K562 (cell line): ENCODE results near the gene CRACDL.

Source experiments
- BMI1 ChIP-seq: fragments of 150-350 bp; IDR thresholded peaks from 2 replicates; pipeline ENCODE4 v1.6.1; 2014; ENCODE audit warnings: low read length
- CBX2 ChIP-seq: fragments of 200-600 bp; sonication (generic); IDR thresholded peaks from one replicate; pipeline ENCODE4 v1.6.1; 2012; ENCODE audit warnings: mild to moderate bottlenecking, low read length, inconsistent platforms; ENCODE audit not compliant: insufficient read depth, poor library complexity, severe bottlenecking
- CTCF ChIP-seq, 3 experiments: IDR thresholded peaks in 2 of 3; conservative IDR thresholded peaks in 1 of 3; 2 replicates each; pipeline ENCODE4 v1.5.1; 2011 to 2012; ENCODE audit warnings: low read length in 3 of 3, mild to moderate bottlenecking in 3 of 3, control low read depth in 2 of 3, improper control_type of control experiment in 1 of 3, inconsistent platforms in 1 of 3, low read depth in 1 of 3, mixed read lengths in 1 of 3, moderate library complexity in 1 of 3; ENCODE audit not compliant: insufficient read depth in 2 of 3
- EP300 ChIP-seq: IDR thresholded peaks from 2 replicates; pipeline ENCODE4 v1.6.1; 2012; ENCODE audit warnings: low read length, improper control_type of control experiment
- HCFC1 ChIP-seq: IDR thresholded peaks from 2 replicates; pipeline ENCODE4 v1.6.1; 2012; ENCODE audit warnings: low read depth, low read length, improper control_type of control experiment
- HMGN3 ChIP-seq: IDR thresholded peaks from 2 replicates; pipeline ENCODE4 v1.6.1; 2011; ENCODE audit warnings: borderline replicate concordance, low read depth, mild to moderate bottlenecking, mixed read lengths, low read length; ENCODE audit not compliant: insufficient read length; ENCODE audit errors: extremely low read depth
- KDM1A ChIP-seq, 2 experiments: fragments of 450-650 bp; IDR thresholded peaks; 2 replicates each; pipeline ENCODE4 v1.6.1; 2016; ENCODE audit warnings: mild to moderate bottlenecking in 2 of 2
- MAX ChIP-seq: sonication (generic); formaldehyde crosslinking; IDR thresholded peaks from 2 replicates; pipeline ENCODE4 v1.9.0; 2022; ENCODE audit warnings: mild to moderate bottlenecking, missing genetic modification reagents
- MXI1 ChIP-seq: IDR thresholded peaks from 2 replicates; pipeline ENCODE4 v1.6.1; 2011; ENCODE audit warnings: low read depth, mild to moderate bottlenecking, improper control_type of control experiment, low read length
- SNRNP70 ChIP-seq: fragments of 200-400 bp; formaldehyde crosslinking; optimal IDR thresholded peaks from 2 replicates; pipeline ENCODE3; 2017; ENCODE audit warnings: low read depth, low read length
- TCF7 ChIP-seq: sonication (generic); IDR thresholded peaks from 2 replicates; pipeline ENCODE4 v1.6.1; 2016; ENCODE audit warnings: antibody characterized with exemption, borderline replicate concordance

GRCh38 chr2:98883780-98884211, 52.2 kb downstream of the CRACDL start:
- TF ChIP-seq CBX2 (no peak), HMGN3 (no peak), HCFC1 (no peak), BMI1 (no peak), MAX (CRISPR knock-in tag) (no peak), MXI1 (no peak), TCF7 (no peak), SNRNP70 (no peak), KDM1A (IDR thresholded peaks at IDR 0.05) (no peak), EP300 (no peak), CTCF (IDR thresholded peaks at IDR 0.05 in 2 of 3, conservative IDR thresholded peaks at IDR 0.05 in 1 of 3; ENCODE audit: insufficient read depth in 2 of 3, low read depth in 1 of 3, low read length in 3 of 3) (no peak)
